AG04450 (cell line): Measurements from ENCODE around the gene AFP. TPM values are rescaled to one million over a fixed set of nuclear protein-coding genes. Genes with fewer than 3 reads are reported as not detected.

ENCODE experiments used
- CTCF ChIA-PET: fragments of 300-600, 350-600 bp; formaldehyde crosslinking; extraction: SDS; loops from one replicate; lab custom pipeline; 2022; ENCODE audit warnings: antibody characterized with exemption, inconsistent platforms; lab: Charles Lee
- POLR2A ChIA-PET: fragments of 350-600 bp; formaldehyde crosslinking; extraction: SDS; loops from one replicate; lab custom pipeline; 2021; ENCODE audit warnings: antibody characterized with exemption, inconsistent platforms; lab: Yijun Ruan, JAX
- DNase-seq: peaks from one replicate; pipeline ENCODE4 v3.0.0-alpha.2; 2011; ENCODE audit warnings: low read depth, low spot score
- H3K27ac ChIP-seq: one replicate; pipeline ENCODE4 v1.5.1; 2012; ENCODE audit warnings: low read depth, low read length, control low read depth
- H3K27me3 ChIP-seq: one replicate; pipeline ENCODE4 v1.6.0; 2012; ENCODE audit warnings: low read length; ENCODE audit not compliant: control insufficient read depth, insufficient read depth
- H3K4me3 ChIP-seq: 2 replicates; pipeline ENCODE4 v1.5.1; 2011; ENCODE audit warnings: mild to moderate bottlenecking, low read depth, low read length, control low read depth
- H3K9me3 ChIP-seq: 2 replicates; pipeline ENCODE4 v1.5.1; 2012; ENCODE audit warnings: low read length; ENCODE audit not compliant: control insufficient read depth, insufficient read depth
- polyA plus RNA-seq: library from polyadenylated mRNA; depleted of rRNA; stranded (reverse); fragments of >200 nt; gene quantifications from 2 replicates; pipeline ENCODE4 v1.2.3, GENCODE V29; 2011
- TF ChIP-seq, protein P1 (sequence below): IDR thresholded peaks from 2 replicates; pipeline ENCODE4 v1.5.1; 2011; ENCODE audit warnings: low read depth, low read length, control low read depth, inconsistent platforms

AFP gene
- polyA plus RNA-seq, 1 experiment: 1.1 TPM

DNA sequence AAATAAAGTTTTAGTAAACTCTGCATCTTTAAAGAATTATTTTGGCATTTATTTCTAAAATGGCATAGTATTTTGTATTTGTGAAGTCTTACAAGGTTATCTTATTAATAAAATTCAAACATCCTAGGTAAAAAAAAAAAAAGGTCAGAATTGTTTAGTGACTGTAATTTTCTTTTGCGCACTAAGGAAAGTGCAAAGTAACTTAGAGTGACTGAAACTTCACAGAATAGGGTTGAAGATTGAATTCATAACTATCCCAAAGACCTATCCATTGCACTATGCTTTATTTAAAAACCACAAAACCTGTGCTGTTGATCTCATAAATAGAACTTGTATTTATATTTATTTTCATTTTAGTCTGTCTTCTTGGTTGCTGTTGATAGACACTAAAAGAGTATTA lies 31.6 kb upstream of the AFP start:
- Histone ChIP-seq H3K27me3 (no peaks in the 10 kb centered on the region), H3K9me3 (no peaks in the 10 kb centered on the region), H3K4me3 (no peak overlapping the region), H3K27ac (no peak overlapping the region)
- TF ChIP-seq, protein P1, sequence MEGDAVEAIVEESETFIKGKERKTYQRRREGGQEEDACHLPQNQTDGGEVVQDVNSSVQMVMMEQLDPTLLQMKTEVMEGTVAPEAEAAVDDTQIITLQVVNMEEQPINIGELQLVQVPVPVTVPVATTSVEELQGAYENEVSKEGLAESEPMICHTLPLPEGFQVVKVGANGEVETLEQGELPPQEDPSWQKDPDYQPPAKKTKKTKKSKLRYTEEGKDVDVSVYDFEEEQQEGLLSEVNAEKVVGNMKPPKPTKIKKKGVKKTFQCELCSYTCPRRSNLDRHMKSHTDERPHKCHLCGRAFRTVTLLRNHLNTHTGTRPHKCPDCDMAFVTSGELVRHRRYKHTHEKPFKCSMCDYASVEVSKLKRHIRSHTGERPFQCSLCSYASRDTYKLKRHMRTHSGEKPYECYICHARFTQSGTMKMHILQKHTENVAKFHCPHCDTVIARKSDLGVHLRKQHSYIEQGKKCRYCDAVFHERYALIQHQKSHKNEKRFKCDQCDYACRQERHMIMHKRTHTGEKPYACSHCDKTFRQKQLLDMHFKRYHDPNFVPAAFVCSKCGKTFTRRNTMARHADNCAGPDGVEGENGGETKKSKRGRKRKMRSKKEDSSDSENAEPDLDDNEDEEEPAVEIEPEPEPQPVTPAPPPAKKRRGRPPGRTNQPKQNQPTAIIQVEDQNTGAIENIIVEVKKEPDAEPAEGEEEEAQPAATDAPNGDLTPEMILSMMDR: no peak
- POLR2A ChIA-PET: no interaction called here
- DNase-seq: no peak
- CTCF ChIA-PET: no interaction called here

DNA sequence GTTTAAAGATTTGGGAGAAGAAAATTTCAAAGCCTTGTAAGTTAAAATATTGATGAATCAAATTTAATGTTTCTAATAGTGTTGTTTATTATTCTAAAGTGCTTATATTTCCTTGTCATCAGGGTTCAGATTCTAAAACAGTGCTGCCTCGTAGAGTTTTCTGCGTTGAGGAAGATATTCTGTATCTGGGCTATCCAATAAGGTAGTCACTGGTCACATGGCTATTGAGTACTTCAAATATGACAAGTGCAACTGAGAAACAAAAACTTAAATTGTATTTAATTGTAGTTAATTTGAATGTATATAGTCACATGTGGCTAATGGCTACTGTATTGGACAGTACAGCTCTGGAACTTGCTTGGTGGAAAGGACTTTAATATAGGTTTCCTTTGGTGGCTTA lies 30.9 kb upstream of the AFP start:
- POLR2A ChIA-PET: no interaction called here
- Histone ChIP-seq H3K4me3 (no peak overlapping the region), H3K9me3 (no peaks in the 10 kb centered on the region), H3K27ac (no peak overlapping the region), H3K27me3 (no peaks in the 10 kb centered on the region)
- TF ChIP-seq, protein P1: no peak
- CTCF ChIA-PET: no interaction called here
- DNase-seq: no peak

DNA sequence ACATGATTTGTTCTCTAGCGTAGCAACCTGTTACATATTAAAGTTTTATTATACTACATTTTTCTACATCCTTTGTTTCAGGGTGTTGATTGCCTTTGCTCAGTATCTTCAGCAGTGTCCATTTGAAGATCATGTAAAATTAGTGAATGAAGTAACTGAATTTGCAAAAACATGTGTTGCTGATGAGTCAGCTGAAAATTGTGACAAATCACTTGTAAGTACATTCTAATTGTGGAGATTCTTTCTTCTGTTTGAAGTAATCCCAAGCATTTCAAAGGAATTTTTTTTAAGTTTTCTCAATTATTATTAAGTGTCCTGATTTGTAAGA lies 29.5 kb upstream of the AFP start:
- ChIA-PET CTCF (no interaction called here), POLR2A (no interaction called here)
- no peaks in the 10 kb centered on the region for H3K9me3 ChIP-seq
- H3K27ac ChIP-seq: no peak overlapping the region
- no peak for DNase-seq
- no peaks in the 10 kb centered on the region for H3K27me3 ChIP-seq
- H3K4me3 ChIP-seq: no peak overlapping the region
- TF ChIP-seq, protein P1: no peak

GRCh38 chr4:73407227-73407673 lies 28.8 kb upstream of the AFP start:
- no peak overlapping the region for H3K4me3 ChIP-seq
- no peaks in the 10 kb centered on the region for H3K9me3 ChIP-seq
- no peak overlapping the region for H3K27ac ChIP-seq
- ChIA-PET POLR2A (no interaction called here), CTCF (no interaction called here)
- no peak for DNase-seq
- peaks cover 3% of the 10 kb centered on the region for H3K27me3 ChIP-seq
- TF ChIP-seq, protein P1: no peak

GRCh38 chr4:73408181-73408867 lies 27.7 kb upstream of the AFP start:
- ChIA-PET POLR2A (no interaction called here), CTCF (no interaction called here)
- DNase-seq: no peak
- Histone ChIP-seq H3K27ac (no peak overlapping the region), H3K4me3 (no peak overlapping the region), H3K9me3 (no peaks in the 10 kb centered on the region), H3K27me3 (peaks cover 3% of the 10 kb centered on the region)
- TF ChIP-seq, protein P1: no peak
